CD4-positive, alpha-beta T cell (primary cell): Measurements from ENCODE around the gene SIM2. TPM values are rescaled to one million over a fixed set of nuclear protein-coding genes. Genes with fewer than 3 reads are reported as not detected.

Experiments
- ATAC-seq: fragments of 200-7000 bp; cut with Tn5 transposase; one replicate; pipeline ENCODE4 v1.10.0; 2022; ENCODE audit warnings: mild to moderate bottlenecking; ENCODE audit not compliant: poor library complexity
- CTCF ChIA-PET: fragments of 350-600 bp; sonication (Branson Sonifier 250); formaldehyde crosslinking; loops from one replicate; lab custom pipeline; 2021; ENCODE audit warnings: antibody characterized with exemption, inconsistent platforms; lab: Charles Lee
- POLR2A ChIA-PET: fragments of 350-600 bp; sonication (Branson Sonifier 250); formaldehyde crosslinking; loops from one replicate; lab custom pipeline; 2021; ENCODE audit warnings: antibody characterized with exemption, inconsistent platforms; lab: Charles Lee
- DNase-seq, 14 experiments: peaks; one replicate each; pipeline ENCODE4 v3.0.0-alpha.2; 2013 to 2020; ENCODE audit warnings: mixed read lengths in 2 of 14
- H3K27ac ChIP-seq, 2 donors: one replicate each; pipeline versions ENCODE4 v1.5.1 to v1.7.0; 2013; ENCODE audit warnings: low read length in 2 of 2, low read depth in 1 of 2, mild to moderate bottlenecking in 1 of 2
- H3K27me3 ChIP-seq, 2 experiments: 1 replicate in 1 of 2; 2 replicates in 1 of 2; pipeline versions ENCODE4 v1.6.1 to v1.7.0; 2013; ENCODE audit warnings: low read length in 2 of 2, control low read depth in 1 of 2, mild to moderate bottlenecking in 1 of 2, moderate library complexity in 1 of 2; ENCODE audit not compliant: insufficient read depth in 2 of 2, control insufficient read depth in 1 of 2
- H3K36me3 ChIP-seq: one replicate; pipeline ENCODE4 v1.6.1; 2013; ENCODE audit warnings: low read length, control low read depth; ENCODE audit not compliant: insufficient read depth
- H3K4me1 ChIP-seq: one replicate; pipeline ENCODE4 v1.6.1; 2013; ENCODE audit warnings: low read length, control low read depth; ENCODE audit not compliant: insufficient read depth
- H3K4me3 ChIP-seq: one replicate; pipeline ENCODE4 v1.5.1; 2013; ENCODE audit warnings: mild to moderate bottlenecking, low read length, moderate library complexity
- H3K9me3 ChIP-seq, 2 experiments: 1 replicate in 1 of 2; 2 replicates in 1 of 2; pipeline versions ENCODE4 v1.6.1 to v1.7.0; 2013; ENCODE audit warnings: low read length in 2 of 2, mild to moderate bottlenecking in 2 of 2, control low read depth in 1 of 2, moderate library complexity in 1 of 2; ENCODE audit not compliant: control insufficient read depth in 1 of 2, insufficient read depth in 1 of 2
- H3K27ac Mint-ChIP-seq: one replicate; pipeline ENCODE4 v1.8.0; 2020; ENCODE audit warnings: mixed read lengths
- H3K27me3 Mint-ChIP-seq: one replicate; pipeline ENCODE4 v1.8.0; 2021; ENCODE audit warnings: mixed read lengths
- H3K36me3 Mint-ChIP-seq: one replicate; pipeline ENCODE4 v1.8.0; 2021; ENCODE audit warnings: low read depth, mixed read lengths
- H3K4me1 Mint-ChIP-seq: one replicate; pipeline ENCODE4 v1.8.0; 2021; ENCODE audit warnings: low read depth, mixed read lengths
- H3K4me3 Mint-ChIP-seq: one replicate; pipeline ENCODE4 v1.8.0; 2020; ENCODE audit warnings: mild to moderate bottlenecking, mixed read lengths
- H3K9me3 Mint-ChIP-seq: one replicate; pipeline ENCODE4 v1.8.0; 2020; ENCODE audit warnings: mixed read lengths
- intact Hi-C, 2 experiments: fragments of 100-400 bp; cut with DNase I in 1 of 2; cut with micrococcal nuclease in 1 of 2; formaldehyde crosslinking; loops; one replicate each; pipeline versions ENCODE4 v1.15.1 to v1.9.0; 2023 to 2025; cut with DNase I, micrococcal nuclease
- total RNA-seq, 174 experiments: library from RNA in 2 of 174; stranded (reverse) in 2 of 174; gene quantifications; one replicate each; pipeline ENCODE4 v1.2.3 and lab custom pipeline; 2021 to 2026
- TF ChIP-seq, protein P1 (sequence below): fragments of 200-600 bp; IDR thresholded peaks from one replicate; pipeline ENCODE4 v1.8.0; 2022; ENCODE audit warnings: antibody characterized with exemption, mild to moderate bottlenecking

Gene SIM2
- total RNA-seq, 2 experiments from 2014 or later, result not detected

DNA sequence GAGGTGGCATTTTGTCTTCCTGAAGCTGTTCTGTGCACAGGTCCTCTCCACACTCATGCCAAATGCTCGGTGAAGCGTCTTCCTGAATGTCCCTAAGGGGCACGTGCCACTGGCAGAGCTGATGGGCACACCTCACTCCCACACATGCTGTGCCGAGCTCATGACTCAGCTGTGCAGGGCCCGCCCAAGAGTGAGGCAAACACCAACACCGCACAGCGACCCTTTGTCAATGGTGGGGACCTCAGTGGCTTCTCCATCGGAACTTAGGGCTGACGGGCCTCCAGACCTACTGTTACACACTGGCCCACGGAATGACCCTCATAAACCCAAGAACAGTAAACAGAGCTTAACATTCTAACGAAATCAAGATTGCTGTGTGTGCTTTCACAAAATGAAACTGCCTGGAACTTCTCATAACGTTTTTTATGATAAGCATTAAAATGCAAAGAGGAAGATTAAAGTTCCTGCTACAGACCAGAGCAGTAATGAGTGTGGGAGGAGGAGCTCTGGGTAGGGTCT, 89.3 kb downstream of the SIM2 start:
- POLR2A ChIA-PET, result no interaction called here
- H3K4me3 ChIP-seq, result no peak overlapping the region
- H3K9me3 Mint-ChIP-seq, result no peaks in the 10 kb centered on the region
- DNase-seq (no peak), ATAC-seq (no peak)
- no peaks in the 10 kb centered on the region for H3K27me3 Mint-ChIP-seq
- no peaks in the 10 kb centered on the region for H3K4me1 Mint-ChIP-seq
- H3K4me1 ChIP-seq, result no peaks in the 10 kb centered on the region
- intact Hi-C loops, result no loop called here
- no peaks in the 10 kb centered on the region for H3K27me3 ChIP-seq
- H3K27ac ChIP-seq, result no peak overlapping the region
- no peak overlapping the region for H3K4me3 Mint-ChIP-seq
- CTCF ChIA-PET, result no interaction called here
- no peak overlapping the region for H3K27ac Mint-ChIP-seq
- H3K9me3 ChIP-seq, result no peaks in the 10 kb centered on the region
- TF ChIP-seq, protein P1, sequence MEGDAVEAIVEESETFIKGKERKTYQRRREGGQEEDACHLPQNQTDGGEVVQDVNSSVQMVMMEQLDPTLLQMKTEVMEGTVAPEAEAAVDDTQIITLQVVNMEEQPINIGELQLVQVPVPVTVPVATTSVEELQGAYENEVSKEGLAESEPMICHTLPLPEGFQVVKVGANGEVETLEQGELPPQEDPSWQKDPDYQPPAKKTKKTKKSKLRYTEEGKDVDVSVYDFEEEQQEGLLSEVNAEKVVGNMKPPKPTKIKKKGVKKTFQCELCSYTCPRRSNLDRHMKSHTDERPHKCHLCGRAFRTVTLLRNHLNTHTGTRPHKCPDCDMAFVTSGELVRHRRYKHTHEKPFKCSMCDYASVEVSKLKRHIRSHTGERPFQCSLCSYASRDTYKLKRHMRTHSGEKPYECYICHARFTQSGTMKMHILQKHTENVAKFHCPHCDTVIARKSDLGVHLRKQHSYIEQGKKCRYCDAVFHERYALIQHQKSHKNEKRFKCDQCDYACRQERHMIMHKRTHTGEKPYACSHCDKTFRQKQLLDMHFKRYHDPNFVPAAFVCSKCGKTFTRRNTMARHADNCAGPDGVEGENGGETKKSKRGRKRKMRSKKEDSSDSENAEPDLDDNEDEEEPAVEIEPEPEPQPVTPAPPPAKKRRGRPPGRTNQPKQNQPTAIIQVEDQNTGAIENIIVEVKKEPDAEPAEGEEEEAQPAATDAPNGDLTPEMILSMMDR, result no peak
- H3K36me3 Mint-ChIP-seq, result no peaks in the 10 kb centered on the region
- H3K36me3 ChIP-seq, result no peaks in the 10 kb centered on the region

DNA sequence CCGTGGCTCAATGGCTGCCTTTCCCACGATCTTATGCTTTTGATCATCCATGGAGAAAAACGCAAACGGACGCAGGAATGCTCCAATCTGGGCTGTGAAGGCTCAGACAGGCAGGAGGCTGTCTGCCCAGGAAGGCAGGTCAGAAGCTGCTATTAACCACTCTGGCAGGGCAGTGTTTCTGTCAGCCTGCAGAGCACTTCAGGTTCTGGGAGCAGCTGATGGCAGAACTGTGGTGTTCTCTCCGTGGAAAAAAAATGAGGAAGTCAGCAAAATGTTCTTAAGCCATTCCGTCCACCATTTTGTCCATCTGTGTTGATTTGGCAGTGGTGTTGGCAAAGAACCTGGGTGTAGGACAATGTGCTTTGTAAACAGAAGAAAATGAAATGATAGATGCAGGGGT, 91.7 kb downstream of the SIM2 start:
- intact Hi-C loops, result no loop called here
- POLR2A ChIA-PET, result no interaction called here
- Mint-ChIP-seq H3K4me3 (no peak overlapping the region), H3K27me3 (no peaks in the 10 kb centered on the region), H3K27ac (no peak overlapping the region), H3K36me3 (peaks cover 14% of the 10 kb centered on the region), H3K9me3 (peaks cover 4% of the 10 kb centered on the region), H3K4me1 (no peaks in the 10 kb centered on the region)
- CTCF ChIA-PET, result interaction anchor here (0.6 kb wide), 1 partner anchor 105 kb away, joined by 3 read pairs; no protein-coding TSS in a partner anchor
- Histone ChIP-seq H3K27me3 (no peaks in the 10 kb centered on the region), H3K4me3 (no peak overlapping the region), H3K9me3 (no peaks in the 10 kb centered on the region), H3K36me3 (no peaks in the 10 kb centered on the region), H3K4me1 (no peaks in the 10 kb centered on the region), H3K27ac (no peak overlapping the region)
- TF ChIP-seq, protein P1, result no peak
- DNase-seq (no peak), ATAC-seq (no peak)

DNA sequence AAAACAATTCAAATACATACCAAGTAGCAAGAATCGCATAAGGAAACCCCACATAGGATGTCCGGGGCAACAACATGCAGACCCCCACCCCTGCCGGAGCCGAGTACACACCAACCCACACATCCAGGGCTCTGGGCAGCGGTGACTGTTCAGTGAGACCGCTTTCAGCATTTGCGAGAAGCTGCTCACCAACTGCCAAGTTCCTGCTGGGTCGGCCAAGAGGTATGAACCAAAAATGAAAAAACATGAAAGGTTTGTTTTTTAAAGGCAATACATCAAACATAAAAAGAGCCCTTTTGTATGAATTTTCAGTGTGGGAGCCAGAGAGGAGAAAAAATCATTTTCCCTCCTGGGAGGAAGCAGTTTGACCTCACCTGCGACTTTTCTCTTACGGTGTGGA, 92.3 kb downstream of the SIM2 start:
- TF ChIP-seq, protein P1, result no peak
- Histone ChIP-seq H3K27ac (no peak overlapping the region), H3K4me1 (no peaks in the 10 kb centered on the region), H3K36me3 (no peaks in the 10 kb centered on the region), H3K27me3 (no peaks in the 10 kb centered on the region), H3K9me3 (no peaks in the 10 kb centered on the region), H3K4me3 (no peak overlapping the region)
- ATAC-seq (no peak), DNase-seq (no peak)
- H3K9me3 Mint-ChIP-seq, result peaks cover 4% of the 10 kb centered on the region
- ChIA-PET CTCF (interaction anchor here (0.6 kb wide), 1 partner anchor 105 kb away, joined by 3 read pairs; no protein-coding TSS in a partner anchor), POLR2A (no interaction called here)
- no peaks in the 10 kb centered on the region for H3K27me3 Mint-ChIP-seq
- peaks cover 20% of the 10 kb centered on the region for H3K36me3 Mint-ChIP-seq
- H3K4me1 Mint-ChIP-seq, result no peaks in the 10 kb centered on the region
- H3K4me3 Mint-ChIP-seq, result no peak overlapping the region
- no peak overlapping the region for H3K27ac Mint-ChIP-seq
- intact Hi-C loops, result no loop called here
